Endothelial cell of umbilical vein (primary cell): Measurements from ENCODE around the gene NUTM2G. TPM values are rescaled to one million over a fixed set of nuclear protein-coding genes. Genes with fewer than 3 reads are reported as not detected.
"Not testable (repeated sequence)": the region's sequence is repeated elsewhere in the genome, so short reads cannot be mapped to it uniquely, and the experiment has no call there.

ENCODE experiments used
- BruUV-seq: library from RNA; stranded (reverse); fragments of 400-500 nt; replicated peaks from 2 replicates; lab custom pipeline; 2021; lab: Mats Ljungman, UMichigan
- CTCF ChIA-PET: fragments of 300-600, 350-600 bp; sonication (Branson Sonifier 250); formaldehyde crosslinking; loops from one replicate; lab custom pipeline; 2021; ENCODE audit warnings: antibody characterized with exemption, inconsistent platforms; lab: Charles Lee
- POLR2A ChIA-PET: fragments of 300-600, 350-600 bp; sonication (Branson Sonifier 250); formaldehyde crosslinking; loops from one replicate; lab custom pipeline; 2021; ENCODE audit warnings: antibody characterized with exemption, inconsistent platforms; lab: Charles Lee
- DNase-seq: peaks from one replicate; pipeline ENCODE4 v3.0.0-alpha.2; 2011; ENCODE audit warnings: low read depth, low spot score
- FAIRE-seq: peaks from 2 replicates; lab custom pipeline; 2011; peaks lifted over from hg19 to GRCh38; lab: Jason Lieb, UNC
- H2AFZ ChIP-seq: 2 replicates; pipeline ENCODE4 v1.6.0; 2012; ENCODE audit warnings: low read depth, low read length, control low read depth, inconsistent platforms
- H3K27ac ChIP-seq: 2 replicates; pipeline ENCODE4 v1.5.1; 2011; ENCODE audit warnings: low read depth, mild to moderate bottlenecking, control low read depth, low read length, moderate library complexity; ENCODE audit not compliant: insufficient read depth
- H3K27me3 ChIP-seq, 2 experiments: 2 replicates each; pipeline versions ENCODE4 v1.6.0 to v1.6.1; 2011; ENCODE audit warnings: low read length in 2 of 2, mixed read lengths in 1 of 2; ENCODE audit not compliant: control insufficient read depth in 2 of 2, insufficient read depth in 2 of 2
- H3K36me3 ChIP-seq, 2 experiments: 2 replicates in 1 of 2; 3 replicates in 1 of 2; pipeline ENCODE4 v1.5.1; 2011; ENCODE audit warnings: low read length in 2 of 2, mild to moderate bottlenecking in 1 of 2, moderate library complexity in 1 of 2; ENCODE audit not compliant: control insufficient read depth in 2 of 2, insufficient read depth in 2 of 2; ENCODE audit errors: extremely low read depth in 1 of 2
- H3K4me1 ChIP-seq: 3 replicates; pipeline ENCODE4 v1.5.1; 2011; ENCODE audit warnings: mild to moderate bottlenecking, low read length; ENCODE audit not compliant: control insufficient read depth, insufficient read depth; ENCODE audit errors: extremely low read depth
- H3K4me2 ChIP-seq: 2 replicates; pipeline ENCODE4 v1.6.1; 2011; ENCODE audit warnings: low read length, control low read depth, mixed read lengths; ENCODE audit not compliant: insufficient read depth
- H3K4me3 ChIP-seq, 3 experiments: fragments of 200-600 bp in 1 of 3; sonication (generic), shearing (Covaris generic) in 1 of 3; replicated peaks in 1 of 3; 2 replicates each; pipeline ENCODE4 v1.5.1; 2011 to 2016; ENCODE audit warnings: control low read depth in 3 of 3, low read length in 3 of 3, mild to moderate bottlenecking in 2 of 3, inconsistent platforms in 1 of 3, low read depth in 1 of 3, moderate library complexity in 1 of 3; ENCODE audit not compliant: insufficient read depth in 1 of 3
- H3K79me2 ChIP-seq: 2 replicates; pipeline ENCODE4 v1.6.0; 2012; ENCODE audit warnings: low read length, inconsistent platforms; ENCODE audit not compliant: control insufficient read depth, insufficient read depth
- H3K9ac ChIP-seq: replicated peaks from 2 replicates; pipeline ENCODE3; 2011; ENCODE audit warnings: low read length, control low read depth; ENCODE audit not compliant: insufficient read depth; ENCODE audit errors: extremely low read depth
- H3K9me1 ChIP-seq: replicated peaks from 3 replicates; pipeline ENCODE4 v1.6.0; 2011; ENCODE audit warnings: mild to moderate bottlenecking, low read length; ENCODE audit not compliant: control insufficient read depth, insufficient read depth; ENCODE audit errors: extremely low read depth
- H3K9me3 ChIP-seq: replicated peaks from 2 replicates; pipeline ENCODE4 v1.5.1; 2012; ENCODE audit warnings: low read length, inconsistent platforms; ENCODE audit not compliant: control insufficient read depth, insufficient read depth
- H4K20me1 ChIP-seq: replicated peaks from 2 replicates; pipeline ENCODE3; 2011; ENCODE audit warnings: mild to moderate bottlenecking, low read length; ENCODE audit not compliant: control insufficient read depth, insufficient read depth; ENCODE audit errors: extremely low read depth
- dilution Hi-C: fragments of 300-500 bp; cut with MboI; formaldehyde crosslinking; loops from one replicate; pipeline ENCODE4 v1.15.0; 2019; ENCODE audit warnings: low sequenced_read_pairs; ENCODE audit not compliant: extremely low pct_ligation_motif_present
- intact Hi-C: fragments of 100-400 bp; cut with micrococcal nuclease; formaldehyde crosslinking; loops from one replicate; pipeline ENCODE4 v1.10.0; 2022
- polyA plus RNA-seq, 4 experiments: library from polyadenylated mRNA; depleted of rRNA in 3 of 4; stranded (reverse) in 3 of 4; unstranded in 1 of 4; fragments of >200 nt; gene quantifications; 2 replicates each; pipeline versions ENCODE4 v1.2.1 to v1.2.3, GENCODE V29; 2011 to 2012; ENCODE audit warnings: missing spikeins in 1 of 4
- total RNA-seq: library from RNA; stranded (reverse); gene quantifications from 2 replicates; pipeline ENCODE4 v1.2.3, GENCODE V29; 2021

Gene NUTM2G
- total and polyA plus RNA-seq, 2 donors (not counting 3 experiments of a cell fraction or from before 2014, with no cell fraction given): not detected

- FAIRE-seq, H3K36me3 ChIP-seq, H3K4me1 ChIP-seq, CTCF ChIA-PET, H3K9ac ChIP-seq, BruUV-seq, H3K4me2 ChIP-seq, H3K27ac ChIP-seq, H3K79me2 ChIP-seq, dilution Hi-C loops, H2AFZ ChIP-seq, H3K9me3 ChIP-seq, POLR2A ChIA-PET, DNase-seq, intact Hi-C loops, H3K9me1 ChIP-seq, H3K27me3 ChIP-seq, H4K20me1 ChIP-seq, H3K4me3 ChIP-seq: not testable (repeated sequence)
Observed at GRCh38 chr9:96934706-96935105, 6.1 kb downstream of the NUTM2G start.

DNA sequence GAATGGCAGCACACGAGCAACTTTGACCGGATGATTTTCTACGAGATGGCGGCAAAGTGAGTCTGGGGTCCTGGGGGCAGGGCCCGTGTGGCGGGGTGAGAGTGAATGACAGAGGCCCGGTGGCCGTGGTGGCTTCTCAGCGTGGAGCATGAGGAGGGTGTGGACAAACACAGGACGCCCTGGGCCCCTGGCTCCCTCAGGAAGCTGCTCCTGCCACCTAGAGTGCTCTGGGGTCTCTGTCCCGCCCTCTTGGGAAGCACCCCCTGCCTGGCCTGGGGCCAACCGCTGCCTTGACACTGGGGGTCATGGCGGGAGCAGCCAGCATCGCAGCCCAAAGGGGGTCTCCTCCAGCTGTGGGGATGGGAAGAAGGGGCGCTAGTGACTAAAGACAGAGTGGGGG, 6.8 kb downstream of the NUTM2G start:
- H2AFZ ChIP-seq, H3K27me3 ChIP-seq, H3K4me2 ChIP-seq, H3K79me2 ChIP-seq, POLR2A ChIA-PET, H3K9me3 ChIP-seq, dilution Hi-C loops, BruUV-seq, H3K4me1 ChIP-seq, H3K27ac ChIP-seq, FAIRE-seq, DNase-seq, H4K20me1 ChIP-seq, H3K4me3 ChIP-seq, H3K36me3 ChIP-seq, H3K9me1 ChIP-seq, H3K9ac ChIP-seq, CTCF ChIA-PET, intact Hi-C loops: not testable (repeated sequence)

DNA sequence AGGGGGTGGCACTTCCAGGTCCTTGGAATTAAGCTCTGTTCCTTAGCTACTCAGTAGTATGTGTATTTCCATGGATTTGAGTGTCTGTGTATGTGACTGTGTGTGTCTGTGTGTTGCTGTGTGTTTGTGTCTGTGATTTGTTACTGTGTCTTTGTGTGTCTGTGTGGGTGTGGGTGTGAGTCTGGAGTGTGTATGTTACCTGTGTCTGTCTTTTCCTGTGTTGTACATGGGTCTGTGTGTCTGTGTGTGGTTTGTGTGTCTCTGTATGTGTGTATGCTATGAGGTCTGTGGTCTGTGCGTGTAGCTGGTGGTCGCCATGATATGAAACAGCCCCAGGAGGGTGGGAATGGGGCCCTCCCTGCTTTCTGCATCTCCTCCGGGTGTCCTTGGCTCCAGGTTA, 8.8 kb downstream of the NUTM2G start:
- H3K4me2 ChIP-seq, H3K9me3 ChIP-seq, H3K4me1 ChIP-seq, H3K9ac ChIP-seq, H4K20me1 ChIP-seq, H3K36me3 ChIP-seq, BruUV-seq, CTCF ChIA-PET, intact Hi-C loops, H3K9me1 ChIP-seq, DNase-seq, H2AFZ ChIP-seq, dilution Hi-C loops, H3K4me3 ChIP-seq, H3K79me2 ChIP-seq, POLR2A ChIA-PET, H3K27ac ChIP-seq, H3K27me3 ChIP-seq: not testable (repeated sequence)
- peak; percentile 63 for FAIRE-seq

DNA sequence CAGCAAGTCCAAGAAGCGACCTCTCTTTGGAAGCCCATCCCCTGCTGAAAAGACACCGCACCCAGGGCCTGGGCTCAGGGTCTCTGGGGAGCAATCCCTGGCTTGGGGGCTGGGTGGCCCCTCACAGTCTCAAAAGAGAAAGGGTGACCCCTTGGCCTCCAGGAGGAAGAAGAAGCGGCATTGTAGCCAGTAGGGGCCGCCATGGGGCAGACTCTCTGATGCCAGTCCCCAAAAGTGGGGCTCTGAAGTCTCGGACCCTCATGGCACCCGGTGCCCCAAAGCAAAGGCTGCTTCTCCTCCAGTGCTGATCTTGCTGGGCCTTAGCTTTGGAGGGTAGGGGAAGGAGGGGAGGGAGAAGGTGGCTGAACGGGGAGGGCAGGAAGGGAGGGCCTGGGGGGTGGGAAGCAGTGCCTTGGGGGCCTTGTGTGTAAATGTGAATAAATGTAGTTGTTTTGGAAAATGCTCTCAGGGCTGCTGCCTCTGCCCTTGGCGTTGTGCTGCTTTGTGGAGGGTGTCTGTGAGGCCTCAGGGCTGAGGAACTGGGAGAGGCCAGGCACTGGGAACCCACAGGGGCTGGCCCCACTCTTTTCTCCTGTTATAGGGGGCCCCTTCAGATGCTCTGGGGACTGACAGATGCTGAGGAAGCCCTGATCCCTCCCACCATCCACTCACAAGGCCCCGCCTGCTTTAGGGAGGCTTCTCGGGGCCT, 10.5 kb downstream of the NUTM2G start:
- BruUV-seq, DNase-seq, H3K4me1 ChIP-seq, FAIRE-seq, H3K9me3 ChIP-seq, H3K9me1 ChIP-seq, H2AFZ ChIP-seq, H3K79me2 ChIP-seq, H3K9ac ChIP-seq, H3K27ac ChIP-seq, dilution Hi-C loops, H3K36me3 ChIP-seq, CTCF ChIA-PET, H3K4me2 ChIP-seq, H3K4me3 ChIP-seq, POLR2A ChIA-PET, H4K20me1 ChIP-seq, H3K27me3 ChIP-seq, intact Hi-C loops: not testable (repeated sequence)
